ENCODE measurements around the gene P2RX4.

- no peak for TF ChIP-seq CTCF (IDR thresholded peaks at IDR 0.05)
- no peak for TF ChIP-seq POLR2A (IDR thresholded peaks at IDR 0.05)
- TF ChIP-seq POLR2AphosphoS5 (IDR thresholded peaks at IDR 0.05): no peak
Measured at GRCh38 chr12:121189131-121189530, 20.8 kb upstream of the P2RX4 start.
